Measurements from ENCODE around the gene LYAR. TPM values are rescaled to one million over a fixed set of nuclear protein-coding genes. Genes with fewer than 3 reads are reported as not detected.

LYAR gene
- total and polyA plus RNA-seq, 2 of the 13 experiments (the other 11 are each of a cell fraction or from before 2014, with no cell fraction given) = 7.8 to 94.2 TPM

DNA sequence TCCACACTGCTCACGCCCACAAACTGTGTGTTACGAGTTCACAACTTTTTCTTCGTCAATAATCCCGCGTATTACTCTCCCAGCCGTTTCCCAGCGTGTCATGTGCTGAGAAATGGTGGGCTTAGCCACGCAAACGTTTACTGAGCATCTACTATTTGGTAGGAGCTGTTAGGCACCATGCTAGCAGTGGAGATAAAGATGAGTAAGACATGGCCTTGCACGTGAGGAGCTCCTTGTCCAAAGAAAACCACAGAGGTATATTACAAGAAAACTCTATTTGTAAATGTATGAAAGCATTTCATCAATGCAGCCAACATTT, 41.1 kb downstream of the LYAR start (continued):
- TF ChIP-seq, protein P1, sequence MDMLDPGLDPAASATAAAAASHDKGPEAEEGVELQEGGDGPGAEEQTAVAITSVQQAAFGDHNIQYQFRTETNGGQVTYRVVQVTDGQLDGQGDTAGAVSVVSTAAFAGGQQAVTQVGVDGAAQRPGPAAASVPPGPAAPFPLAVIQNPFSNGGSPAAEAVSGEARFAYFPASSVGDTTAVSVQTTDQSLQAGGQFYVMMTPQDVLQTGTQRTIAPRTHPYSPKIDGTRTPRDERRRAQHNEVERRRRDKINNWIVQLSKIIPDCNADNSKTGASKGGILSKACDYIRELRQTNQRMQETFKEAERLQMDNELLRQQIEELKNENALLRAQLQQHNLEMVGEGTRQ (IDR thresholded peaks at IDR 0.05; ENCODE audit: low read depth, low read length) = no peak
- TF ChIP-seq, protein P1 (CRISPR knock-in tag; IDR thresholded peaks at IDR 0.05; ENCODE audit: borderline replicate concordance) = peak; percentile 52; the same call in 1 of the 2 replicates
- no peak for TF ChIP-seq ZNF547 (CRISPR knock-in tag; IDR thresholded peaks at IDR 0.05)
- TF ChIP-seq ZNF792 (CRISPR knock-in tag; IDR thresholded peaks at IDR 0.05) = no peak
- 0 out of 2 replicates have a peak, but pooled peaks have one; percentile 7 for TF ChIP-seq PITX1 (CRISPR knock-in tag; IDR thresholded peaks at IDR 0.05)
- TF ChIP-seq ATAD3A (CRISPR knock-in tag; IDR thresholded peaks at IDR 0.05) = no peak
- TF ChIP-seq HMGA1 (CRISPR knock-in tag; conservative IDR thresholded peaks at IDR 0.05) = no peak

DNA sequence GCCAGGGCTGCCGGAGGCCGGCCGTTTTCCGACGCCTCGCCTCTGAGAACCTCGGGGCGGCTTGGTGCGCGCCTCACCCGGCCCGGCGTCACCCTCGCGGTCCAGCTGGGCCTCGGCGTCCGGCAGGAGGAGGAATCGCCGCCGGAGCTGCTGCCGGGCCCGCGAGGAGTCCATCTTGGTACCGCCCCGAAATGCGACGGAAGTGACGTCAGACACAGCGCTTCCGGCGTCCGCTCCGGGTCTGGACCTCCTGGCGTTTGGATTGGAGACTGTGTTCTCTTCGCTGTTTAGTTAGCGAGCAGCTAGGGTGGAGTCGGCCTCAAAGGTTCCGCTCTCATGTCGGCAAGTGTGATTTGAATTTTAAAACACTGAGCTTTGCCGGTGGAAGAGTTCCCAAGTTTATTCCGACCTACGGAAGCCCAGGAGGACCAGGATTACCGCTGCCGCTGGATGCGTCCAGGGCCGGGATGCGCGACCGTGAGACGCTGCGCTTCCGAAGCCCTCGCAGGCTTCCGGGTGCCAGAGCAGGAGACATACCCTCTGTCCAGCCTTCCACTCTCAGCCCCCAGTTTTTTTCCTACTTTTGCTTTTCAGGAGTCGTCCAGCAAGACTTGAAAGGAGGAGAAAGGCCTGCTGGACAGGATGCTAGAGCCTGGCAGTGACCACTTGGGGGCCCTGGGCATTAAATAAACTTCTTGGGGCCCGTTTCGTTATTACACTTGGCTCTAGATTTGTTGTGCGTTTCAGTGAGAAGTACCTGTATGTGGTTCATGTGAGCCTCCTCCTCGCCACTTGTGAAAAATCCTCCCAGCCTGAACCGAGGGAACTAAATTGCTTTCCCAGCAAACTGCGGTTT, 41.7 kb downstream of the LYAR start, which contains the start of gene TMEM128:
Gene TMEM128 (minus strand): TSS at position 195 of the 856 bp plus-strand sequence. CDS start 21 bp downstream, at position 174.
- Histone ChIP-seq H3K9ac (ENCODE audit: insufficient read depth, low read depth, low read length) (peak within 1 kb of the TSS; percentile 87), H3K27me3 (ENCODE audit: control insufficient read depth in 1 of 2, insufficient read depth in 2 of 2, low read length in 2 of 2) (no peaks in the 10 kb centered on the region; a peak in 1 of 5 replicates), H3K36me3 (replicated peaks in 1 of 2; ENCODE audit: control insufficient read depth in 1 of 2, insufficient read depth in 2 of 2, low read length in 2 of 2) (peaks cover 9 to 22% of the 10 kb centered on the region in 2 experiments), H3K4me2 (ENCODE audit: low read depth, low read length) (peak within 1 kb of the TSS; percentile 98), H3K27ac (ENCODE audit: extremely low read length, insufficient read depth, low read length) (peak within 1 kb of the TSS; percentile 92), H3K4me3 (replicated peaks in 1 of 3; ENCODE audit: insufficient read depth in 1 of 3, low read depth in 2 of 3, low read length in 3 of 3) (peak within 1 kb of the TSS; percentile 78 to 93 (median 86)), H2AFZ (ENCODE audit: low read length) (no peak within 1 kb of the TSS), H4K20me1 (ENCODE audit: insufficient read depth, low read length) (no peaks in the 10 kb centered on the region), H3K79me2 (ENCODE audit: insufficient read depth, low read length) (peaks cover 11% of the 10 kb centered on the region), H3K9me3 (ENCODE audit: low read length) (no peaks in the 10 kb centered on the region), H3K4me1 (ENCODE audit: insufficient read depth, low read length) (peaks cover 33% of the 10 kb centered on the region)
- intact Hi-C loops (cut with micrococcal nuclease; ENCODE audit: unreplicated experiment) = loop anchor here (2.0 kb wide), 1 partner anchor 43 kb away; the partner anchor contains the start of genes LYAR and ZBTB49
- ChIA-PET CTCF (ENCODE audit: low intra/inter-chr PET ratio, low total read pairs) (interaction anchor here (1.7 kb wide), 1 partner anchor 87 kb away, joined by 6 read pairs; no protein-coding TSS in a partner anchor), POLR2A (interaction anchor here (0.5 to 3.7 kb wide), 13 partner anchors 8 to 89 kb away, joined by 3 to 63 read pairs (median 4); partner anchors contain the start of genes LYAR and ZBTB49)
- DNase-seq (ENCODE audit: low spot score) (peak; percentile 90), FAIRE-seq (peak; percentile 87), ATAC-seq (peak; percentile 96)
- TSS peak; percentile 98 for BruUV-seq (replicated peaks)
- 1% methylated on average over 18 of the region's 62 CpGs for WGBS (ENCODE audit: low lambda C conversion rate)
- in situ Hi-C loops (cut with HindIII; ENCODE audit: extremely low pct_ligation_motif_present, low pct_unique_long_range_greater_than_20kb) = no loop called here
- TF ChIP-seq SOX13 (IDR thresholded peaks at IDR 0.05) (no peak), SOX13 (CRISPR knock-in tag; conservative IDR thresholded peaks at IDR 0.05 in 1 of 2, IDR thresholded peaks at IDR 0.05 in 1 of 2) (no peak; a peak in 1 of 4 replicates), EED (CRISPR knock-in tag; IDR thresholded peaks at IDR 0.05) (no peak), RBFOX2 (IDR thresholded peaks at IDR 0.05; ENCODE audit: low read depth, low read length) (peak; percentile 97), ARNT (IDR thresholded peaks at IDR 0.05) (no peak), MIER2 (CRISPR knock-in tag; IDR thresholded peaks at IDR 0.05) (0 out of 2 replicates have a peak, but pooled peaks have one; percentile 59), ZNF138 (CRISPR knock-in tag; IDR thresholded peaks at IDR 0.05; ENCODE audit: low read depth) (no peak), FOXP1 (IDR thresholded peaks at IDR 0.05) (no peak), FOXP1 (CRISPR knock-in tag; IDR thresholded peaks at IDR 0.05) (no peak)
- TF ChIP-seq, protein P2, sequence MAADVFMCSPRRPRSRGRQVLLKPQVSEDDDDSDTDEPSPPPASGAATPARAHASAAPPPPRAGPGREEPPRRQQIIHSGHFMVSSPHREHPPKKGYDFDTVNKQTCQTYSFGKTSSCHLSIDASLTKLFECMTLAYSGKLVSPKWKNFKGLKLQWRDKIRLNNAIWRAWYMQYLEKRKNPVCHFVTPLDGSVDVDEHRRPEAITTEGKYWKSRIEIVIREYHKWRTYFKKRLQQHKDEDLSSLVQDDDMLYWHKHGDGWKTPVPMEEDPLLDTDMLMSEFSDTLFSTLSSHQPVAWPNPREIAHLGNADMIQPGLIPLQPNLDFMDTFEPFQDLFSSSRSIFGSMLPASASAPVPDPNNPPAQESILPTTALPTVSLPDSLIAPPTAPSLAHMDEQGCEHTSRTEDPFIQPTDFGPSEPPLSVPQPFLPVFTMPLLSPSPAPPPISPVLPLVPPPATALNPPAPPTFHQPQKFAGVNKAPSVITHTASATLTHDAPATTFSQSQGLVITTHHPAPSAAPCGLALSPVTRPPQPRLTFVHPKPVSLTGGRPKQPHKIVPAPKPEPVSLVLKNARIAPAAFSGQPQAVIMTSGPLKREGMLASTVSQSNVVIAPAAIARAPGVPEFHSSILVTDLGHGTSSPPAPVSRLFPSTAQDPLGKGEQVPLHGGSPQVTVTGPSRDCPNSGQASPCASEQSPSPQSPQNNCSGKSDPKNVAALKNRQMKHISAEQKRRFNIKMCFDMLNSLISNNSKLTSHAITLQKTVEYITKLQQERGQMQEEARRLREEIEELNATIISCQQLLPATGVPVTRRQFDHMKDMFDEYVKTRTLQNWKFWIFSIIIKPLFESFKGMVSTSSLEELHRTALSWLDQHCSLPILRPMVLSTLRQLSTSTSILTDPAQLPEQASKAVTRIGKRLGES (CRISPR knock-in tag; IDR thresholded peaks at IDR 0.05; ENCODE audit: borderline replicate concordance) = no peak
- TF ChIP-seq, protein P3, sequence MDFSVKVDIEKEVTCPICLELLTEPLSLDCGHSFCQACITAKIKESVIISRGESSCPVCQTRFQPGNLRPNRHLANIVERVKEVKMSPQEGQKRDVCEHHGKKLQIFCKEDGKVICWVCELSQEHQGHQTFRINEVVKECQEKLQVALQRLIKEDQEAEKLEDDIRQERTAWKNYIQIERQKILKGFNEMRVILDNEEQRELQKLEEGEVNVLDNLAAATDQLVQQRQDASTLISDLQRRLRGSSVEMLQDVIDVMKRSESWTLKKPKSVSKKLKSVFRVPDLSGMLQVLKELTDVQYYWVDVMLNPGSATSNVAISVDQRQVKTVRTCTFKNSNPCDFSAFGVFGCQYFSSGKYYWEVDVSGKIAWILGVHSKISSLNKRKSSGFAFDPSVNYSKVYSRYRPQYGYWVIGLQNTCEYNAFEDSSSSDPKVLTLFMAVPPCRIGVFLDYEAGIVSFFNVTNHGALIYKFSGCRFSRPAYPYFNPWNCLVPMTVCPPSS (IDR thresholded peaks at IDR 0.05) = no peak

Data from HepG2 (cell line).